Activated CD4-positive, CD25-positive, alpha-beta regulatory T cell (primary cell): ENCODE results near the gene PXYLP1.
A peak's percentile ranks its signal among the peaks of the same experiment; 100 is the strongest.

ENCODE experiments used
- DNase-seq, 4 experiments: peaks; one replicate each; lab custom pipeline; 2025; lab: John Stamatoyannopoulos, UW

The PXYLP1 gene

GRCh38 chr3:141249041-141249440 lies 17.4 kb downstream of the PXYLP1 start:
- DNase-seq, result no peak

GRCh38 chr3:141250342-141250741 lies 18.7 kb downstream of the PXYLP1 start:
- DNase-seq, result no peak

- no peak for DNase-seq
These were observed 19.2 kb downstream of the PXYLP1 start for GRCh38 chr3:141250828-141251227.

GRCh38 chr3:141253326-141253725 lies 21.7 kb downstream of the PXYLP1 start:
- no peak for DNase-seq

- no peak for DNase-seq
These were observed 22.2 kb downstream of the PXYLP1 start for GRCh38 chr3:141253811-141254210.

- DNase-seq, result no peak
These were observed 23.7 kb downstream of the PXYLP1 start for GRCh38 chr3:141255137-141255845.

- DNase-seq, result no peak
These were observed 24.2 kb downstream of the PXYLP1 start for GRCh38 chr3:141255846-141256261.

GRCh38 chr3:141256820-141257219 lies 25.2 kb downstream of the PXYLP1 start:
- DNase-seq, result no peak

- no peak for DNase-seq
These were observed 26.3 kb downstream of the PXYLP1 start for GRCh38 chr3:141257961-141258360.

- no peak for DNase-seq
These were observed 27.3 kb downstream of the PXYLP1 start for GRCh38 chr3:141258973-141259372.

- no peak for DNase-seq
These were observed 28.4 kb downstream of the PXYLP1 start for GRCh38 chr3:141259821-141260629.

GRCh38 chr3:141260630-141260927 lies 29.0 kb downstream of the PXYLP1 start:
- no peak for DNase-seq

- DNase-seq, result no peak
These were observed 30.1 kb downstream of the PXYLP1 start for GRCh38 chr3:141261472-141262307.

- no peak for DNase-seq
These were observed 30.7 kb downstream of the PXYLP1 start for GRCh38 chr3:141262308-141262705.

- no peak for DNase-seq
These were observed 34.6 kb downstream of the PXYLP1 start for GRCh38 chr3:141266186-141266585.

GRCh38 chr3:141266797-141267555 lies 35.4 kb downstream of the PXYLP1 start:
- DNase-seq, result peak in 2 of 4 experiments; percentile 26 to 27

- no peak for DNase-seq
These were observed 36.0 kb downstream of the PXYLP1 start for GRCh38 chr3:141267629-141268028.

- DNase-seq, result no peak
These were observed 36.7 kb downstream of the PXYLP1 start for GRCh38 chr3:141268306-141268705.

GRCh38 chr3:141268791-141269190 lies 37.2 kb downstream of the PXYLP1 start:
- no peak for DNase-seq

- DNase-seq, result no peak
These were observed 38.3 kb downstream of the PXYLP1 start for GRCh38 chr3:141269961-141270360.

- DNase-seq, result no peak
These were observed 39.8 kb downstream of the PXYLP1 start for GRCh38 chr3:141271279-141272030.
